ENCODE results near the gene ADAMTS17.
"Not testable (repeated sequence)": the region's sequence is repeated elsewhere in the genome, so short reads cannot be mapped to it uniquely, and the experiment has no call there.

Gene ADAMTS17

DNA sequence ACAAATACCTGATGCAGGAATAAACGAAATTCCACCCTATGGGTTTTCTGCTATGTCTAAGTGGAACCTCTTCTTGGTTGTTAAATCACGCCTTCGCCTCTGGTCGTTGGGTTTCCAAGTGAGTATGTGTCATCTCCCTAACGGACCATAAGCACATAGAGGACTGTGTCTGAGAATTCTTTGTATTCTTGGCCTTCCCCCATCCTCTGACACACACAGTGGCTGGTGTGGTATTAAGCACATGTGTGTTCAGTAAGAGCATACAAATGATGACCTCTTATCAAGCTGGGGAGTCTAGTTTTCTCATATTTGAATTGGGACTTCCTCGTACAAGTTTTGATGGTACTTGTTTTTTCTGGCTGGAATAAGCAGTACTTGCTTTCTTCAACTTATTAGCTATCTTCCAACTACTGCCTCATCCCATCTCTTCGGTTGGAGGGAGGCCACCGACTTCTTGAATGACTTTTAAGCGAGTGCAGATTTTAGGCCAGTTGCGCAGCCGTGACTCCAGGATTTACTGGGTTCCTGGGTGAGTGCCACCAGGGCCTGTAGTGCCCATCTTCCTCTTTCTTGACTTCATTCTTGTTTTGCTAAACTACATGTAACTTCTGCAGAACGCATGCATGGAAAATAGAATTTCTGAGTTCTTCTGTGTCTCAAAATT, 240.2 kb downstream of the ADAMTS17 start:
- no peak for DNase-seq

DNA sequence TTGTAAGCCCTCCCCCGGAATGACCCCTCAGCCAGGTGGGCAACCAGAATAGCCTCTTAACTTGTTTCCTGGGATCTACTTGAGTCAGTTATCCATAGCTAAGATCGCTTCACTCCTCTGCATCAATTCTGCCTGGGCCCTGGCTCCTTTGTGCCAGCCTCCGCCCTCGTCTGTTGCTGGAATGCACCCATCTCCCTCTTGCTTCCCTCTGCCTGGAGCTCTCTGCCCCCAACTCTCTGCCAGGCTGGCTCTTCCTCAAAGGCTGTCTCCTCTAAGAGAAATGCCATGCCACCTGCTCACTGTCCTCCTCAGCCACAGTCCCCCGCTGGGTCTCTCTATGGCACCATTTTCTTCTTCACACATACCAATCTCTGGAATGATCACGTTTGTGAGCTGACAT, 240.8 kb downstream of the ADAMTS17 start:
- DNase-seq = no peak

DNA sequence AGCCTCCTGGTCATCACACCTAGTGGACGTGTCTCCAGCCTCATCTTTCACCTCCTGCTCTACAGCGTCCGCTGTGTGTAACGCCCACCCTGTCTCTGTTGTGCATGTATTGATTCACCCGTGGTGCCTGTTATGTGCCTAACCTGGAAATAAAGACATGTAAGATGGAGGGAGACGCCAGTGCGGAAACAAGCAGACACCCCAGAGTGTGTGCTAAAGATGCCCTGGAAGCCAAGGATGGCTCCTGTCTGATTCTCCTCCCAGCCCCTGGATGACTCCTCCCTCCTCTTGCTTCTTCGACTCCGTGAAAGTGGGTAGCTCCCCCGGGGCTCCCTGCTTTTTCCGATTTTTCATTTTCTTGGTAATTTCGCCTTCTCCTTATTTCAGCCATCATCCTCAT, 241.8 kb downstream of the ADAMTS17 start:
- no peak for DNase-seq

DNA sequence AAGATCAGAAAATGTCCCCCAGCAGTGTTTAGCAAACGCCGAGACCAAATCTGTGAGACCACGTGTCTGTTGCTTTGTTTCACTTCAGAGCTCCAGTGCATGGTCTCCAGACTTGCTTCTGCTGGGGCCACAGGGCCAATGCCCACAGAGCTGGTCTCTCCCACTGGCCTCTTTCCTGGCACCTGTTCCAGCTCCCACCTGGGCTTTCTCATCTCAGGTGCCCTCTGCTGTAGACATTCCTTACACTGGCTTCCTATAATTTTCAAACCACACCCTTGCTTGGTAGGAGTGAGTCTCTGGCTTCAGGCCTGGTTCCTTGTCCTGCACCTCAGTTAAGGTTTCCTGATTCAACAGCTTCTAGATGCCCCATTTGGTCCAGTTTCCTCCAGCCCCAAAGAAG, 243.1 kb downstream of the ADAMTS17 start:
- DNase-seq = no peak

DNA sequence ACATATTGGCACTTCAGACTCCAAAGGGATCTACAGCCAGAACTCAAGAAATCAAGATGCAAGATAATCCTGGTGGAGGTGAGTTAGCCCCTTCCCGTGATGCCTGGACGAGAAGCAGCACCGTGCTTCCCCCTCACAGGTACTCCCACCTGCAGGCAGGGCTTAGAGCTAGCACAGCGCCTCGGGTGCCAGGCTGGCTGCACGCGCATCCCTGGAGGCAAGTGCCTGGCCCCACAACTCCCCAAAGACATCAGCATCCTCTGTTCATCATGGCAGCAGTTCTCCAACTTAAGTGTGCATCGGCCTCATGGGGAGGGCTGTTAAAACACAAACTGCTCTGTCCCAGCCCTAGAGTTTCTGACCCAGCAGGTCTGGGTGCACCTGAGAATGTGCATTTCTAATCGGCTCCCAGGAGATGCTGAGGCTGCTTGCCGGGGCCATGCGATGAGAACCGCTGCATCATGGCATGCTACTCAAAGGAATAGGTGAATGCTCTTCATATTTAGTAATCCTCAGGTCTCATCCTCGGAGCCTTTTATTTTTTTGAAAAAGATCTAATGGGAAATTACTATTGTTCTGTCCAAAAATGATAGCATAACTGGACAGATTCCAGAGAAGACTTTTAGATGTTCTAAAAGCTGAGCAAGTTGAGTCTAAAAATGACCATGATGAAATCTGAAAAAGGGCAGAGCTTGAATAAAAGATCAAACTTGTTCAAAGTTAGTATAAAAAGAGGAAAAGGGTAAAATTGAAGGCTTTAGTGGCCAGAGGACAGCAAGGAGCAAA, 244.2 kb downstream of the ADAMTS17 start:
- no peak for DNase-seq

DNA sequence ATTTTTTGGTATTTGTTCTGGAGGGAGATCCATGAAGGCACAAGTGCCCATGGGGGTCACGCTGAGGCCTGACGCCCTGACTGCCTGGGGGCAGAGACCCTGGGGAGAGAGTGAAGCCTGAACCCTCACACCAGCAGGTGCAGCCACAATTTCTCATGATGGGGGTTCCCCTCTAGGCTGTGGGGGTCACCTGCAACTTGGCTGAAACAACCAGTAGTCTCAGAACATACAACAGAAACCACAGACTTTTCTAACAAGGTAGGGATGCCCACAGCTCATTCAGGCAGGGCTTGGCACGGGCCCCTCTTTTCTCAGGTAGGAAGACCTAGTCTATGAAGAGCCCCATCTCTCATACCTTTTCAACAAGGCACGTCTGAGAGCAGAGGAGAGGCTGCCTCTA, 245.1 kb downstream of the ADAMTS17 start:
- DNase-seq = no peak

DNA sequence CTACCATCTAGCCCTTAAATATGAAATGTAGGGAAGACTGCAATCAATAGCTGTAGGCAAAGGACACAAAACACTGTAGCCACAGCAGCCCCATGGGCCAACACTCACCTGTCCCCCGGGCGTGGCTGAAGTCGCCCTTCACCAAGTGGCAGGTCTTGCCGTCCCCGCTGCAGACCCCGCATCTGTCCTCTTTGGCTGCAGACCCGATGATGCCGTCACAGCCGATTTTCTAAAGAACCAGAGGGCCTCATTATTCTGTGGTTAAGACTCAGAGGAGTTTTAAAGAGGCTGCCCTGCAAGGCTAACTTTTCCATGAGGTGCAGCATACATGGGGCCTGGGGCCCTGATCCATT, 245.6 kb downstream of the ADAMTS17 start:
- no peak for DNase-seq

DNA sequence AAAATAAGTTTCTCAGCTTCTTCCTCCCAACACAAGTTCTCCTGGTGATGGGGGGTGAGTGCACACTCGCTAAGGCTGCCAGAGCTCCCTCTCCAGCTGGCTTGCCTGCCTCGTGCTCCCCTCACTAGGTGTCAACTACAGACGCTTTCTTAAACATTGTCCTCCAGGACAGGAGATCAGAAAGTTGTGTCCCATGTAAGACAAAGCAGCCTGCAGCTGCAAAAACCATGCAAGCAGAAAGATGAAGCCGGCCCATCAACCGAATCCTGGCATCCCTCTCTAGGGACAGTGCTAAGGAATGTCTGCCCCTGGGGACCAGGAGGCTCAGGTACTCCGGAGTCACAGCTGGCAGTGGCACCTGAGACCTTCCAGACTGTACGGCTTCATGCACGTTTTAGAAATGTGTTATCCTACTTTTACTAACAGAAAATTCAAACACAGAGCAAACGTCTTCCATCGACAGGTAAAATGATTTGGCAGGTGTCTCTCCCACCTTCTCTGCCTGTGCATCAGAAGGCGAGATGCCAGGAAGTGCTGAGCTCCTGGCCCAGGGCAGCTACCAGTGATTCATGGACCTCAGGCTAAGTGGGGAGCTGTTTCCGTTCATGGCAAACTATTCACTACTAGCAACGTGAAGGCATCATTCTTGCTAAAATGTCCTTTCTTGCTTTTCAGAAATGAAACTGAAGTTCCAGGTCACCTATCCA, 246.1 kb downstream of the ADAMTS17 start:
- DNase-seq = no peak

DNA sequence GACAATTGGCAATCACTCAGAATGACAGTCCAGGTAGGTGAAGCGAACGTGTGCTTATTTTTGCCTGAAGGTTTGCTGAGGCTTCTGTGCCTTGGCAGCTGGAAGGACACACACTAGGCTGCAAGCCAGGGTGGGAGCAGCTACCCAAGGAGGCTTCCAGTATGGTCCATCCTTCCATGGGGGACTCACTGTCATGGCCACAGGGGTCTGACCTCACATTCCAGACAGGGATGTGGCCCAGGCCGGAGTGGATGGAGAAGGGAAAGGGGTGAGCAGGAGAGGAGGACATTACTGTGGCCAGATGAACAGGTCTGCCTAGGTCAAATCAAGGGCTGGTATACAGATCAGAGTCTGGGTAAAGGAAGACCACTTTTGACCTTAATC, 247.7 kb downstream of the ADAMTS17 start:
- no peak for DNase-seq

DNA sequence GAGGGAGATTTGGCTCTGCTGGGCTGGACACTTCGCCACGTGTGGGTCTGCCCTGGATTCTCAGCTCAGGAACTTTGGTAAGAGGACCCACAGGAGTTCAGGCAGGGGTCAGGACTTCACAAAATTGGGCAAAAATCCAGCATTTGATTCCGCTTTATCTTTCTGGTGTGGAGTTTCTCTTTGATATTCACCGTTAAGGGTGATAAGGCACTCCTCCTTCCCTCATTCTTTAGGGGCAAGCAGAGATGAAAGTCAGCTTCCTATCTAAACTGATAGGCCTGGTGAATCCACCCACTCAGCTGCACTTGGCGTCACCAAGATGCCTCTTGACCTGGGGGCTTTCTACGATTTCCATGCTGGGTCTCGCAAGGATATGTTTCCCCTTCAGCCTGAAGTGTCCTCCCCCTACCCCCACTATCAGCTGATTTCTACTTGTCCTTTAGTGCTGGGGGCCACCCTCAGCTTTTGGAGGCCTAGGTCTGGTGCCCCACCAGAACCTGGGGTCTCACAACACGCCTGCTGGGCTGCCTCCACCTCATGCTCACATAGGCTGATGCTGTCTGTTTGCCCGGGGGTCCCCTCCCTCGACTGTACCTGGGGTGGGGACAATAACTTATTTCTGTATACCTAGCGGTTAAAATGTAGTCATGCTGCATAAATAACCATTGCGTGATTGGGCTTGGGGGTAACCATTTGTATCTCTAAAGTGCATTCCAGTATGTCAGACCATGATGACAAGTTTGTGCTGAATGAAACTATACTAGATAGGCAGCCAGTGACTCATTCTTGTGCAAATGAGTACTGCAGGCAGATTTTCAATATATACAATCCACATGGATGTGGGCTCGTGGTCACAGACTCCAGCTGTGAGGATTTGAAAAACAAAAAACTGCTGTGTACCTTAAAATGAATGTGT, 248.3 kb downstream of the ADAMTS17 start:
- no peak for DNase-seq

DNA sequence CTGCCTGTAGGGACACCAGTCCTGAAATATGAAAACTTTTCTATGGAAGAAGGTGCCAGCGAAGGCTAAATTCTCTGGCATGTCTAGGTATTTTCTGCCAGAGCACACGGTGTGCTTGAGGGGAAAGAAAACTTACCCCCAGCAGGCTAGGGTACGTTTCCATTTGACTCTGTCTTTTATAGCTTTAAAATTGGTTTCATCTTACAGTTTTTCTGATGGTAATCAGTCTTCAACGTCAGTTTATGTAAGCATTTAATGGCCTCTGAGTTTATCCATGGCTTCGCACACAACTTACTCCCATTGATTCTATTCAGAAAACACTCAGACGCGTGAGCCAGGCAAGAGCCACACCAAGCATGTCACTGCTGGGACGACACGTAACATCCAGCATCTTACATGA, 249.7 kb downstream of the ADAMTS17 start:
- DNase-seq = no peak

DNA sequence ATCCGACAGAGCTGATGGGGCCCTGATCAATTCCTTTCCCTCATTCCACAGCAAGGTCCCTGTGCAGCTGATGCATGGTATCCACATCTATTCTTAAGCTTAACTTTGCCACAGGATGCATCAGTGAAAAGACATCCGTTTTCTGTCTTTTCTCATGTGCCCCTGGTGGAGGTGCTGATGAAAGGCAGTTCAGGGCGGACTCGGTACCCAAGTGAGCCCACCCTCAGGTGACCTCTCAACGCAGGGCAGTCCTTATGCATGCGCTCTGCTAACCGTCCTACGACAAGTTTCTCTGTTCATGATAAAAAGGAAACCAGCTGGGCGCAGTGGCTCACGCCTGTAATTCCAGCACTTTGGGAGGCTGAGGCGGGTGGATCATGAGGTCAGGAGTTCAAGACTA, 251.4 kb downstream of the ADAMTS17 start:
- no peak for DNase-seq

DNA sequence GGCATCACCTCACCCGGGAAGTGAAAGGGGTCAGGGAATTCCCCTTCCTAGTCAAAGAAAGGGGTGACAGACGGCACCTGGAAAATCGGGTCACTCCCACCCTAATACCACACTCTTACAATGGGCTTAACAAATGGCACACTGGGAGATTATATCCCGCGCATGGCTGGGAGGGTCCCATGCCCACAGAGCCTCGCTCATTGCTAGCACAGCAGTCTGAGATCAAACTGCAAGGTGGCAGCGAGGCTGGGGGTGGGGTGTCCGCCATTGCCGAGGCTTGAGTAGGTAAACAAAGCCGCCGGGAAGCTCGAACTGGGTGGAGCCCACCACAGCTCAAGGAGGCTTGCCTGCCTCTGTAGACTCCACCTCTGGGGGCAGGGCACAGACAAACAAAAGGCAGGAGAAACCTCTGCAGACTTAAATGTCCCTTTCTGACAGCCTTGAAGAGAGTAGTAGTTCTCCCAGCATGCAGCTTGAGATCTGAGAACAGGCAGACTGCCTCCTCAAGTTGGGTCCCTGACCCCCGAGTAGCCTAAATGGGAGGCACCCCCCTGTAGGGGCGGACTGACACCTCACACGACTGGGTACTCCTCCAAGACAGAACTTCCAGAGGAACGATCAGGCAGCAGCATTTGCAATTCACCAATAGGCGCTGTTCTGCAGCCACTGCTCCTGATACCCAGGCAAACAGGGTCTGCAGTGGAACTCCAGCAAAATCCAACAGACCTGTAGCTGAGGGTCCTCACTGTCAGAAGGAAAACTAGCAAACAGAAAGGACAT, 257.5 kb downstream of the ADAMTS17 start:
- DNase-seq = not testable (repeated sequence)

DNA sequence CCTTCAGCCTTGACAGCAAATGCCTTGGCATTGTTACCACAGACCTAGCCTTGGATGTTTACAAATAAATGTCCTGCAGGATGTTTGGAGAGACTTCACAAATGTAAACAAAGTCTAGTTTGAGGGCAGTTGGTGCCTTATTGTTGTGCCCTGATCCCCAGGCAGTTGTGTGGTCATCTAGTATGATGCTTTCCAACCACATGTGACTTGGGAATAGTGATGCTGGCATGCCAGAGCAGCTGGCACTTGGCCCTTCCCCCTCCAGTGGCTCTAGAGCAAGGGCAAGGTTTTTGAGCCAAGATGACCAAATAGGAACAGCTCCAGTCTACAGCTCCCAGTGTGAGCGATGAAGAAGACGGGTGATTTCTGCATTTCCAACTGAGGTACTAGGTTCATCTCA, 258.2 kb downstream of the ADAMTS17 start:
- DNase-seq = no peak

DNA sequence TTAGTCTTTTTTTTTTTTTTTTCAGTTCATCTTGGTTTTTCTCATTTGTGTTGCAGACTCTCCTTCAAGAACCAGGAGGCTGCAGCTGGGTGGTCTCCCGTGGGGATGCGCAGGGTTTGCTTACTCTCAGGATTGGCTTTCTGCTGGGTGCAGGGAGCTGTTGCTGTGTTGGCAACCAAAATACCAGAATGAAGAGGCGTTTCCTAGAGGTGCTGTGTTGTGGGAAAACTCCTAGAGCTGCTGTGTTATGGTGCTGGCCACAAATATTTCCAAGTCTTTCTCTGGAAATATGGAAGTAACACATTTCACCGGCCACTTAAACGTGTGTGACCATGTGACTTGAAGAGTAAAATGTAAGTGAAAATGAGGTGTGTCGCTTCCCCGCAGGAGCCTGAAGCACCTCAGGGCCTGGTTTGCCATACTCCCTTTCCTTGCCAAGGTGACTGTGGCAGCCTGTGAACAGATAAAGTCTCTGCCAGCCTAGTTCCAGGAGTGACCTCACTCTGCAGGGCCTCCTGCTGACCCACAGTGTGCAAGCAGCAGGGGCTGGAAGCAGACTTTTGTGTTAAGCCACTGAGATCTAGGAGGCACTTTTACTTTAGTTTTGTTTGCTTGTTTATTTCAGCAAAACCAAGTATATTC, 258.9 kb downstream of the ADAMTS17 start:
- DNase-seq = no peak

DNA sequence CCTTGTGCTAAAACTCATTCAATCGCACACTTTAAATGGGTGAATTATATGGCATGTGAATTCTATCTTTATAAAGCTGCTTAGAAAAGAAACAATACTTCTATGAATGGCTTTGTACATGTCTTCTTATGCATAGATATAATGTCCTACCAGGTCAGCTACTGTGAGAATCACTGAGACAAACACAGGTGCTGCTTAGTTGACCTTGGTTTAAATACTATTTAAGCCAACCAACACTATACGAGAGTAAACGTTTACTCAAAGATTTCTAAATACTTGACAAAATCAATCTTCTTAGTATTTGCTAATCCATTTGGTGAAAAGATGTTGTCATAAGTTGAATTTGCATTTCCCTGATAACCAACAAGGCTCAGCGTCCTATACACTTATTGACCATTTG, 260.3 kb downstream of the ADAMTS17 start:
- DNase-seq = no peak

DNA sequence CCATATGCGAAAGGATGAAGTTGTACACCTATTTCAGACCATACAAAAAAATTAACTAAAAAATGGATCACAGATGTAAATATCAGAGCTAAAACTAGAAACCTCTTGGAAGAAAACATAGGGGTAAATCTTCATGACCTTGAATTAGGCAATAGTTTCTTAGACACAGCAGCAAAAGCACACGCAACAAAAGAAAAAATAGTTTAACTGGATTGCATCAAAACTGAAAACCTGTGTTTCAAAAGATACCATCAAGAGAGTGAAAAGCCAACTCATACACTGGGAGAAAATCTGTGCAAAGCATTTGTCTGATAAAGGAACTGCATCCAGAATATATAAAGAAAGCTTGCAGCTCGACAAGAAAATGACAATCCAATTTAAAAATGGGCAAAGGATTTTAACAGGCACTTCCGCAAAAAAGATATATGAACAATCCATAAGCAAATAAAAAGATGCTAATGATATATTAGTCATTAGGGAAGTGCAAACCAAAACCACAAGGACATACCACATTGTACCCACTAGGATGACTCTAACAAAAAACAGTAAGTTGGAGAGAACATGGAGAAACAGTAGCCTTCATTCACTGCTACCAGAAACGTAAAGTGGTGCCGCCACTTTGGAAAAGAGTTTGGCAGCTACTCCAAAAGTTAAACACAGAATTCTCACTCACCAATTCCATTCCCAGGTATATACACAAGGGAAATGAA, 263.1 kb downstream of the ADAMTS17 start:
- no peak for DNase-seq

DNA sequence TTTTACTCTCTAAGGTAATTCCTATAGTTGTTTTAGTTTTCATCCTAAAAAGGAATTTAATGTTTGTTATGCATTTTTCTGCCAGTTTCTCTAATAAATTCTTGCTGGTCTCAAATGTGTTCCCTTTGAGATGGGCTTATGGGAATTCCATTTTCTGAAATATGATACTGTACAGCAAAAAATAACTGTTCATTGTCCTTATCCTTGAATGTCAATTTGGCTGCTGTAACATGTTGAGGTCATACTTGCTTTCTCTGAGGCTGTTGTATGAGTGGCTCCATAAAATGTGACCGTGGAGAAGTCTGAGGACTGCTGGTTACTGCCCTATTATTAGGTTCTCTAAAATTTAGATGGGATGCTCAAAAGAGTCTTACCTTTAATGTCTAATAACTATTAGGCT, 266.5 kb downstream of the ADAMTS17 start:
- no peak for DNase-seq

DNA sequence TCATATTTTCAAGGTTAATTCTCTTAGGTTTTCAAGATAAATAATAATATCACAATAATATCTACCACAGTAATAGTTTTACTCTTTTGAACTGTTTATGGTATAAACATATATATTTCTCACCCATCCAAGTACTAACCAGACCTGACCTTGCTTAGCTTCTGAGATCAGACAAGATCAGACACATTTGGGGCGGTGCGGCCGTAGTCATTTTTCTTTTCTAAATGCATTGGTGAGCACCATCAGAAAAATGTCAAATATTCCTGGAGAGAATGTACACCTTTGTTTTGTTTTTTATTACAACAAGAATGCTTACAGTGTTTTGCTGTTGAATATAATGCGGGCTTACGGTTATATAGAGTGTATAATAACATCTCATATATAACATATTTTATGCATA, 267.8 kb downstream of the ADAMTS17 start:
- no peak for DNase-seq

DNA sequence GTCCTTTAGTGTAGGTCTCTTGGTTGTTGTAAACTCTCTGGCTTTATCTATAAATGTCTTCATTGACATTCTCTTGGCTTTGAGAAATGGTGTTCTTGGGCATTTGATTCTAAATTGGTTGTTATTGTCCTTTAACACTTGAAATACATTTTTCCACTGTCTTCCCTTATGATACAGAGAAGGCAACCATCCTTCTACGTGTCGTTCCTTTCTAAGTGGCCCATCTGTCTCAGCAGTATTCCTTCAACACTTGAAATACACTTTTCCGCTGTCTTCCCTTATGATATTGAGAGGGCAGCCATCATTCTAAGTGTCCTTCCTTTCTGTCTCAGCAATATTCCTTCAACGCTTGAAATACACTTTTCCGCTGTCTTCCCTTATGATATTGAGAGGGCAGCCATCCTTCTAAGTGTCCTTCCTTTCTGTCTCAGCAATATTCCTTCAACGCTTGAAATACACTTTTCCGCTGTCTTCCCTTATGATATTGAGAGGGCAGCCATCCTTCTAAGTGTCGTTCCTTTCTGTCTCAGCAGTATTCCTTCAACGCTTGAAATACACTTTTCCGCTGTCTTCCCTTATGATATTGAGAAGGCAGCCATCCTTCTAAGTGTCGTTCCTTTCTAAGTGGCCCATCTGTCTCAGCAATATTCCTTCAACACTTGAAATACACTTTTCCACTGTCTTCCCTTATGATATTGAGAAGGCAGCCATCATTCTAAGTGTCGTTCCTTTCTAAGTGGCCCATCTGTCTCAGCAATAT, 275.1 kb downstream of the ADAMTS17 start:
- not testable (repeated sequence) for DNase-seq
